SK-N-MC (cell line): Measurements from ENCODE around the gene PLXNA2.

Experiments used
- DNase-seq: peaks from one replicate; pipeline ENCODE4 v3.0.0-alpha.2; 2011; ENCODE audit warnings: low read depth, low spot score
- H3K27ac ChIP-seq: fragments of 200-600 bp; sonication (generic); 2 replicates; pipeline ENCODE4 v1.5.1; 2016; ENCODE audit warnings: mixed run types
- H3K36me3 ChIP-seq: fragments of 200-600 bp; sonication (generic); 2 replicates; pipeline ENCODE4 v1.6.1; 2017; ENCODE audit warnings: antibody characterized with exemption, low read length, mixed read lengths; ENCODE audit not compliant: insufficient read depth
- H3K4me3 ChIP-seq: fragments of 200-600 bp; sonication (generic); 2 replicates; pipeline ENCODE4 v1.5.1; 2016
- H3K9ac ChIP-seq: fragments of 200-600 bp; sonication (generic); 2 replicates; pipeline ENCODE4 v1.8.0; 2017; ENCODE audit warnings: mixed run types, mixed read lengths; ENCODE audit not compliant: insufficient read length
- H3K9me3 ChIP-seq: fragments of 200-600 bp; sonication (generic); 2 replicates; pipeline ENCODE4 v1.6.1; 2017; ENCODE audit warnings: low read depth, mild to moderate bottlenecking, antibody characterized with exemption, low read length, moderate library complexity, mixed read lengths
- EZH2 ChIP-seq: fragments of 200-600 bp; sonication (generic); IDR thresholded peaks from one replicate; pipeline ENCODE4 v1.6.1; 2017; ENCODE audit warnings: antibody characterized with exemption
- FOXP2 ChIP-seq: optimal IDR thresholded peaks from 2 replicates; pipeline ENCODE3; 2011; ENCODE audit warnings: mild to moderate bottlenecking, moderate library complexity; ENCODE audit not compliant: insufficient read depth; ENCODE audit errors: extremely low read length, control extremely low read depth
- POLR2AphosphoS5 ChIP-seq: IDR thresholded peaks from 2 replicates; pipeline ENCODE4 v1.6.1; 2012; ENCODE audit warnings: mild to moderate bottlenecking, low read depth, low read length, borderline replicate concordance

PLXNA2 gene

GRCh38 chr1:208172423-208173145, 71.6 kb downstream of the PLXNA2 start:
- no peak for DNase-seq
- no peak overlapping the region for H3K9ac ChIP-seq
- no peaks in the 10 kb centered on the region for H3K36me3 ChIP-seq

GRCh38 chr1:208171616-208172422, 72.4 kb downstream of the PLXNA2 start:
- H3K4me3 ChIP-seq = no peak overlapping the region
- H3K36me3 ChIP-seq = no peaks in the 10 kb centered on the region
- H3K27ac ChIP-seq = no peak overlapping the region
- no peak overlapping the region for H3K9ac ChIP-seq
- no peak for DNase-seq
- no peak for TF ChIP-seq EZH2
- TF ChIP-seq FOXP2 = no peak
- TF ChIP-seq POLR2AphosphoS5 = no peak
- H3K9me3 ChIP-seq = no peaks in the 10 kb centered on the region

More at GRCh38 chr1:208172423-208173145, 71.6 kb downstream of the PLXNA2 start:
- TF ChIP-seq POLR2AphosphoS5 (no peak), FOXP2 (no peak), EZH2 (no peak)
- no peaks in the 10 kb centered on the region for H3K9me3 ChIP-seq
- H3K4me3 ChIP-seq = no peak overlapping the region
- no peak overlapping the region for H3K27ac ChIP-seq

GRCh38 chr1:208170252-208170651, 73.9 kb downstream of the PLXNA2 start:
- Histone ChIP-seq H3K9ac (no peak overlapping the region), H3K27ac (no peak overlapping the region), H3K4me3 (no peak overlapping the region), H3K9me3 (no peaks in the 10 kb centered on the region), H3K36me3 (no peaks in the 10 kb centered on the region)
- no peak for DNase-seq
- TF ChIP-seq FOXP2 = no peak

- no peaks in the 10 kb centered on the region for H3K9me3 ChIP-seq
- no peak overlapping the region for H3K9ac ChIP-seq
- H3K4me3 ChIP-seq = no peak overlapping the region
- no peak overlapping the region for H3K27ac ChIP-seq
- H3K36me3 ChIP-seq = no peaks in the 10 kb centered on the region
- DNase-seq = no peak
- TF ChIP-seq EZH2 = no peak
These were observed 74.9 kb downstream of the PLXNA2 start for GRCh38 chr1:208169081-208169879.

GRCh38 chr1:208167261-208167869, 76.8 kb downstream of the PLXNA2 start:
- H3K9ac ChIP-seq = no peak overlapping the region
- no peak overlapping the region for H3K27ac ChIP-seq
- no peak for TF ChIP-seq POLR2AphosphoS5
- DNase-seq = no peak
- no peaks in the 10 kb centered on the region for H3K36me3 ChIP-seq
- H3K9me3 ChIP-seq = no peaks in the 10 kb centered on the region
- no peak overlapping the region for H3K4me3 ChIP-seq

GRCh38 chr1:208166340-208167138, 77.6 kb downstream of the PLXNA2 start:
- Histone ChIP-seq H3K9me3 (no peaks in the 10 kb centered on the region), H3K27ac (no peak overlapping the region), H3K4me3 (no peak overlapping the region), H3K9ac (no peak overlapping the region), H3K36me3 (no peaks in the 10 kb centered on the region)
- no peak for DNase-seq
- TF ChIP-seq POLR2AphosphoS5 (no peak), EZH2 (no peak), FOXP2 (no peak)

- Histone ChIP-seq H3K9ac (no peak overlapping the region), H3K4me3 (no peak overlapping the region), H3K27ac (no peak overlapping the region), H3K9me3 (no peaks in the 10 kb centered on the region), H3K36me3 (no peaks in the 10 kb centered on the region)
- no peak for TF ChIP-seq EZH2
- no peak for TF ChIP-seq FOXP2
- no peak for TF ChIP-seq POLR2AphosphoS5
- no peak for DNase-seq
These were observed 78.5 kb downstream of the PLXNA2 start for GRCh38 chr1:208165659-208166058.

GRCh38 chr1:208164609-208165008, 79.6 kb downstream of the PLXNA2 start:
- Histone ChIP-seq H3K9ac (no peak overlapping the region), H3K9me3 (no peaks in the 10 kb centered on the region), H3K36me3 (no peaks in the 10 kb centered on the region), H3K4me3 (no peak overlapping the region), H3K27ac (no peak overlapping the region)
- TF ChIP-seq FOXP2 = no peak
- no peak for TF ChIP-seq EZH2
- no peak for TF ChIP-seq POLR2AphosphoS5
- DNase-seq = no peak
